Mucosa of descending colon (tissue), 3 donors: ENCODE measurements around the gene WEE1. TPM values are rescaled to one million over a fixed set of nuclear protein-coding genes. Genes with fewer than 3 reads are reported as not detected.

Experiments
- ATAC-seq: fragments of 200-7000 bp; cut with Tn5 transposase; one replicate; pipeline ENCODE4 v1.9.1; 2020; ENCODE audit warnings: mild to moderate bottlenecking, moderate library complexity
- DNase-seq, 3 donors: peaks; one replicate each; pipeline ENCODE4 v3.0.0-alpha.2; 2020
- H3K36me3 ChIP-seq: fragments of 200-600 bp; one replicate; pipeline ENCODE4 v1.8.0; 2021; ENCODE audit warnings: low read depth, mild to moderate bottlenecking
- H3K4me1 ChIP-seq: fragments of 200-600 bp; one replicate; pipeline ENCODE4 v1.8.0; 2021; ENCODE audit warnings: low read depth, mild to moderate bottlenecking
- H3K4me3 ChIP-seq: fragments of 200-600 bp; one replicate; pipeline ENCODE4 v1.8.0; 2021; ENCODE audit warnings: mild to moderate bottlenecking
- H3K9me3 ChIP-seq: fragments of 200-600 bp; one replicate; pipeline ENCODE4 v1.8.0; 2021; ENCODE audit warnings: mild to moderate bottlenecking
- intact Hi-C, 2 donors: fragments of 100-400 bp; cut with DNase I in 1 of 2; cut with micrococcal nuclease in 1 of 2; formaldehyde crosslinking; loops; one replicate each; pipeline versions ENCODE4 v1.11.0 to v1.11.1; 2022; cut with DNase I, micrococcal nuclease
- total RNA-seq, 3 donors: library from RNA; stranded (reverse); fragmentation: NEBNext Ultra II Directional in 2 of 3; extraction: Animal tissue kit (Norgen Biotek cat#: 25700) in 2 of 3; gene quantifications; one replicate each; pipeline versions ENCODE4 v1.2.1 to v1.2.4, GENCODE V29; 2021 to 2023
- TF ChIP-seq, protein P1 (sequence below): fragments of 200-600 bp; IDR thresholded peaks from one replicate; pipeline ENCODE4 v1.8.0; 2022; ENCODE audit warnings: antibody characterized with exemption, mild to moderate bottlenecking
- donor health status: DM: no; HTN: no; CAD: no; lungs with moderate emphysema.
- donor health status: DM: no; HTN: no; CAD: no.
- donor health status: DM: no; HTN: yes; CAD: no.

The WEE1 gene
- total RNA-seq, 3 donors from 2014 or later: 17.5 to 33.6 (median 18.0) TPM

DNA sequence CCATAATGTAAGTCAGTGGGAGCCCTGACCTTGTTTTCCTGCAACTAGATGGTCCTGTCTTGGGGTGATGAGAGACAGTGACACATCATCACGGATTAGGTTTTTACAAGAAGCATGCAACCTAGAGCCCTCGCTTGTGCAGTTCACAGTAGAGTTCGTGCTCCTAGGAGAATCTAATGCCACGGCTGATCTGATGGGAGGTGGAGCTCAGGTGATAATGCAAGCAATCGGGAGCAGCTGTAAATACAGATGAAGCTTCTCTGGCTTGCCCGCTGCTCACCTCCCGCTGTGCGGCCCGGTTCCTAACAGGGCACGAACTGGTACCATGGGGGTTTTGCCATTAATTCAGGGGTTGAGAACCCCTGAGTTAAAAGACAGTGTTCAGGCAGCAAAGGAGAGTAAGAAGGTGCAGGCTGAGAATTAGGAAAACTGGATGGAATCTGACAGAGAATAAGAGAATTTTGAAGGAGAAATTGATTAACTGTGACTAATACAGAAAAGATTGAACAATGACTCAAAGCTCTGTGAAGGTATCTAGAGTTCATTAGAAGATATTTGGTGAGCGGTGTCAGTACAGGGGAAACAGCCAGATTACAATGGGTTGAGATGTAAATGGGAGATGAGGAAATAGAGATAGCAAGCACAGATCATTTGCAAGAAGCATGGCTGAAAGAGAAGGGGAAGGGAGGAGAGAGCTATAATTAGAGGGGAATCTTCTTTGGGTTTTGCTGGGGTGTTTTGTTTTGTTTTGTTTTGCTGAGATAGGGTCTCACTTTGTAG is 21.0 kb downstream of the WEE1 start:
- DNase-seq: no peak
- H3K4me1 ChIP-seq: no peaks in the 10 kb centered on the region
- no peaks in the 10 kb centered on the region for H3K36me3 ChIP-seq
- no peak overlapping the region for H3K4me3 ChIP-seq
- intact Hi-C loops: no loop called here
- no peak for ATAC-seq
- H3K9me3 ChIP-seq: no peaks in the 10 kb centered on the region
- TF ChIP-seq, protein P1, sequence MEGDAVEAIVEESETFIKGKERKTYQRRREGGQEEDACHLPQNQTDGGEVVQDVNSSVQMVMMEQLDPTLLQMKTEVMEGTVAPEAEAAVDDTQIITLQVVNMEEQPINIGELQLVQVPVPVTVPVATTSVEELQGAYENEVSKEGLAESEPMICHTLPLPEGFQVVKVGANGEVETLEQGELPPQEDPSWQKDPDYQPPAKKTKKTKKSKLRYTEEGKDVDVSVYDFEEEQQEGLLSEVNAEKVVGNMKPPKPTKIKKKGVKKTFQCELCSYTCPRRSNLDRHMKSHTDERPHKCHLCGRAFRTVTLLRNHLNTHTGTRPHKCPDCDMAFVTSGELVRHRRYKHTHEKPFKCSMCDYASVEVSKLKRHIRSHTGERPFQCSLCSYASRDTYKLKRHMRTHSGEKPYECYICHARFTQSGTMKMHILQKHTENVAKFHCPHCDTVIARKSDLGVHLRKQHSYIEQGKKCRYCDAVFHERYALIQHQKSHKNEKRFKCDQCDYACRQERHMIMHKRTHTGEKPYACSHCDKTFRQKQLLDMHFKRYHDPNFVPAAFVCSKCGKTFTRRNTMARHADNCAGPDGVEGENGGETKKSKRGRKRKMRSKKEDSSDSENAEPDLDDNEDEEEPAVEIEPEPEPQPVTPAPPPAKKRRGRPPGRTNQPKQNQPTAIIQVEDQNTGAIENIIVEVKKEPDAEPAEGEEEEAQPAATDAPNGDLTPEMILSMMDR: no peak

DNA sequence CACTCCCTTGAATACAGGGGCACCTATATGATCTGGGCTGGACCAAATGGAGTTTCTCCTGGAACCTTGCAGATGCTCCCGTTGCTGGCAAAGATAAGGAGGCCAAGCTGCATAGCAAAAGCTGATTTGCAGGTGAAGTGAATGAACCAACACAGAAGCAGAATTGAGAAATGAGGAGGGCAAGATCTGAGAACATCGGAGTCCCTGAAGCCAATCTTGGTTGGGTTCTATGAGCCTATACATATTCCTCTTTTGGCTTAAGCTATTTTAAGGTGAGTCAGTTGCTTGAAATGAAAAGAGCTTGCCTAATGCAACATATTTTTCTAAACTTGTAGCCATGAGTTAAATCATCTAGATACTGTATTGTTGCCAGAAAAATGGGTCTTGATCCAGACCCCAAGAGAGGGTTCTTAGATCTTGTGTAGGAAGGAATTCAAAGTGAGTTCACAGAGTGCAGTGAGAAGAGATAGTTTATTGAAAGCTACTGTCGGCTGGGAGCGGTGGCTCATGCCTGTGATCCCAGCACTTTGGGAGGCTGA is 23.5 kb downstream of the WEE1 start:
- Histone ChIP-seq H3K9me3 (no peaks in the 10 kb centered on the region), H3K4me3 (no peak overlapping the region), H3K4me1 (no peaks in the 10 kb centered on the region), H3K36me3 (no peaks in the 10 kb centered on the region)
- no peak for DNase-seq
- ATAC-seq: no peak
- TF ChIP-seq, protein P1: no peak
- intact Hi-C loops: no loop called here

DNA sequence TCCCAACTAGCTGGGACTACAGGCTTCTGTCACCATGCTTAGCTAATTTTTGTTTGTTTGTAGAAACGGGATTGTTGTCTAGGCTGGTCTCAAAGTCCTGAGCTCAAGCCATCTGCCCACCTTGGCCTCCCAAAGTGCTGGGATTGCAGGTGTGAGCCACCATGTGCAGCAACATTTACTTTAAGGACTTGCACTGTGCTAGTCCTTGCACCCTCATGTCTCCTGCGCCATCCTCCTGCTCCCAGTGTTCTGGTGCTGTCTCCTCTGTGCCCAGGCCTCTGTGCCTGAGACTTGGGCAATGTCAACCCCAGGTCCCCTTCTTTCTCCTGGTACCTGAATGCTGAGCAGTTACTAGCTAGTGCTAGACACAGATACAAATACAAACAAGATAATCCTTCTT is 26.7 kb downstream of the WEE1 start:
- no peaks in the 10 kb centered on the region for H3K36me3 ChIP-seq
- intact Hi-C loops: no loop called here
- TF ChIP-seq, protein P1: no peak
- no peak for DNase-seq
- no peak for ATAC-seq
- no peak overlapping the region for H3K4me3 ChIP-seq
- no peaks in the 10 kb centered on the region for H3K4me1 ChIP-seq
- H3K9me3 ChIP-seq: no peaks in the 10 kb centered on the region

DNA sequence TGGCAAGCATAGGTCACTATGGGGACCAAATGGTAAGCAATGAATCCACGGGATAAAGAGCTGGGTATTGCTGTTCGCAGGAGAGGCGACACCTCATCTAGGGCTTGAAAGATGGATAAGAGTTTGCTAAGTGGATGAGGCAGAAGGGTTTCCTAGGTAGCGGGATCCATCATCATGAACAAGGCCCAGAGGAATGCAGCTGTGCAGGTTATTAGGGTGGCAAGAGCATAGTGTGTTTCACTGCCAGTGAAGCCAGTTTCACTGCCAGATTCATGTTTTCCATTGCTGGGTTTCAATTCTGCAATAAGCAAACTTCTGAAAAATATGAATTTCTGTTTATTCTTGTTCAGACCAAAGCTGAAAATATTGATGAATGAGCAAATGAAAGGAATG is 27.2 kb downstream of the WEE1 start:
- ATAC-seq: peak; percentile 18
- intact Hi-C loops: no loop called here
- no peak for DNase-seq

DNA sequence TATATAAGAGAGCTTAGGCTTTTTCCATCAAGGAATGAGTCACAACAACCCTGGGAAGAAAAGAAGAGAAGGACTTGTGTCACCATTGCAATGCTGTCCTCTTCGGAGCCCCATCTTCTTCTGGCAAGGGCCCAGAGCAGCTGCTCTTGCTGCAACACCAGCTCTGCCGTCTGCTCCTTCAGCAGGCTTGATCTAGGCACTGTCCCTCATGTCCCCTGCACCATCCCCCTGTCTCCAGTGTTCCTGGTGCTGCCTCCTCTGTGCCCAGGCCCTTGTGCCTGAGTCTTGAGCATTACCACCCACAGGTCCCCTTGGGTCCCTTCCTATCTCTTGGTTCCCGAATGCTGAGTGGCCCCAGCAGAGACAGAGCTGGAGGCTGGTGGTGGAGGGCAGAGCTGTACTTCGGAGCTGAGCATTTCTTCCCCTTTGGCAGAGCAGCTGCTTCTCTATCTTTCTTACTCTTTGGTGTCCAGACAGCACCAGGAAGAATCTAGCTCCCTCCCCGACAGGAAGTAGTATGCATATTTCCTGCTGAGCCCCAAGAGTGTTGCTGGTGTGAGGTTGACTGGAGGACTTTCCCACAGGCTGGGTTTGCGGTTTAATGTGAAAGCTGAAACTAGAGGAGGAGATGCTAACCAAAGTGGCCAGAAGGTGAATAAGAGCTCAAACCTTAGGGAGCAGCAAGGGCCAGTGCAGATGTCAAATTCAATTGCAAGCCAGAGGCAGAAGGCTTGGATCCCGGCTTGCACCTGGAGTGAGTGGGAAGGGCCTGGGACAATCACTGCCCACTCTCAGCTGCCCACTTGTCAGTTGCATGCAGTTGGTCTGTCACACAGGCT is 27.8 kb downstream of the WEE1 start:
- intact Hi-C loops: no loop called here
- TF ChIP-seq, protein P1: no peak
- Histone ChIP-seq H3K9me3 (no peaks in the 10 kb centered on the region), H3K4me3 (no peak overlapping the region), H3K36me3 (no peaks in the 10 kb centered on the region), H3K4me1 (no peaks in the 10 kb centered on the region)
- ATAC-seq (peak; percentile 80), DNase-seq (peak in 1 of 3 donors; percentile 57)

More for the DNA sequence above, 27.2 kb downstream of the WEE1 start:
- no peak overlapping the region for H3K4me3 ChIP-seq
- TF ChIP-seq, protein P1: no peak
- H3K9me3 ChIP-seq: no peaks in the 10 kb centered on the region
- H3K36me3 ChIP-seq: no peaks in the 10 kb centered on the region
- H3K4me1 ChIP-seq: no peaks in the 10 kb centered on the region
